AG10803 (cell line): Measurements from ENCODE around the gene INMT.

Experiments
- DNase-seq: peaks from one replicate; pipeline ENCODE4 v3.0.0; 2010; ENCODE audit warnings: low read depth
- H3K4me3 ChIP-seq: 2 replicates; pipeline ENCODE4 v1.5.1; 2011; ENCODE audit warnings: mild to moderate bottlenecking, low read length, control low read depth
- CTCF ChIP-seq: conservative IDR thresholded peaks from 2 replicates; pipeline ENCODE4 v1.5.1; 2011; ENCODE audit warnings: mild to moderate bottlenecking, low read length, control low read depth, inconsistent platforms

The INMT gene

GRCh38 chr7:30791114-30791513, 39.2 kb downstream of the INMT start:
- DNase-seq: no peak
- no peak for TF ChIP-seq CTCF
- no peak overlapping the region for H3K4me3 ChIP-seq

GRCh38 chr7:30795161-30795948, 43.4 kb downstream of the INMT start:
- TF ChIP-seq CTCF: no peak
- peak; percentile 47 for DNase-seq

GRCh38 chr7:30796105-30796869, 44.4 kb downstream of the INMT start:
- no peak overlapping the region for H3K4me3 ChIP-seq
- TF ChIP-seq CTCF: no peak
- peak; percentile 69 for DNase-seq

More at GRCh38 chr7:30795161-30795948, 43.4 kb downstream of the INMT start:
- H3K4me3 ChIP-seq: no peak overlapping the region

- no peak for DNase-seq
- no peak overlapping the region for H3K4me3 ChIP-seq
- TF ChIP-seq CTCF: no peak
Measured at GRCh38 chr7:30797176-30798040, 45.5 kb downstream of the INMT start.

- no peak overlapping the region for H3K4me3 ChIP-seq
- DNase-seq: peak; percentile 92
- no peak for TF ChIP-seq CTCF
Measured at GRCh38 chr7:30799206-30799975, 47.5 kb downstream of the INMT start.

GRCh38 chr7:30799976-30800661, 48.2 kb downstream of the INMT start:
- no peak overlapping the region for H3K4me3 ChIP-seq
- no peak for TF ChIP-seq CTCF
- DNase-seq: no peak
